HG03097 (cell line): ENCODE data around the gene KRTAP5-3.

Source experiments
- ATAC-seq: cut with Tn5 transposase; IDR thresholded peaks from one replicate; pipeline ENCODE4 v1.9.1; 2021; ENCODE audit not compliant: unreplicated experiment, low FRiP score

KRTAP5-3 gene

DNA sequence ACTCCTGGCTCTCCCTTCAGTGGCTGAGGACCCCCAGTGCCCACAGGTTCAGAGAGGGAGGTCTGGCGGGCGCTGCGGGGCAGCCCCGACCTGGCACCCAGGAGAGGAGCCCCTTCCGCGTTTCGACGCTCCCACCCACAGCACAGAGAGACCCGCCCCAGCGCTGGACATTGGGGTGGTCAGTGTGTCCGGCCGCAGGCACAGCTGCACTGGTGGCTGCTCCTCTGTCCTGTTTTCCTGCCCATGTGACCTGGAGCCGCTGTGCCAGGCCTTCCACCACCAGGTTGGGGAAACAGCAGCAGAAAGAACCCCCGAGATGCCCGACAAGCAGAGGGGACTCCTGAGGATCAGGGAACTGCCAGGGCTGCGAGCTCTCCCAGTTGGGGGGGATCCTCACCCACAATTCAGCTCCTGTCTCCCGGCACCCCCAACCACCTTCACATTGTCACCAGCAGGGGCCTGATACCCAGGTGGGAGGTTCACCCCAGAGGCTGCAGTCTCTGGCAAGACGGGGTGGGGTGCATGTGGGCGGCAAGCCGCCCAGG, 35.0 kb upstream of the KRTAP5-3 start:
- ATAC-seq, result no peak

- no peak for ATAC-seq
These were observed 34.3 kb upstream of the KRTAP5-3 start for GRCh38 chr11:1642288-1643145.

DNA sequence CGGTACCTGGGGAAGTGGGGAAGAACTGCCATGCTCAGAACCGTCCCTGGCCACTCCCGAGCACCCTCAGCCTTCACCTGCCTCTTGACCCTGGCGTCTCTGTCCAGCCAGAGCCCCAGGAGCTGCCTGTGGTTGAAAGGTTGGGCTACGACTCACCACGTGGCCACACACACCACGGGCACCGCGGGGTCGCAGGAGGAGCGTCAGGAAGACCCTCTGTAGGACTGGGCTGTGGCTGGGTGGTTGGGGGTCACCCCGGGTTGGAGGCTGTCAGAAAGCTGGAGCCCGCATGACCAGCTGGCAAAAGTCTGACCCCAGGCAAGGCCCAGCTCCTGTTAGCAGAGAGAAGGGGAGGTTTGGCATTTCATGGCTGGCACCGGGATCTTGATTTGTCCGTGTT, 32.8 kb upstream of the KRTAP5-3 start:
- ATAC-seq, result no peak

- no peak for ATAC-seq
These were observed 32.0 kb upstream of the KRTAP5-3 start for GRCh38 chr11:1640076-1640946.

DNA sequence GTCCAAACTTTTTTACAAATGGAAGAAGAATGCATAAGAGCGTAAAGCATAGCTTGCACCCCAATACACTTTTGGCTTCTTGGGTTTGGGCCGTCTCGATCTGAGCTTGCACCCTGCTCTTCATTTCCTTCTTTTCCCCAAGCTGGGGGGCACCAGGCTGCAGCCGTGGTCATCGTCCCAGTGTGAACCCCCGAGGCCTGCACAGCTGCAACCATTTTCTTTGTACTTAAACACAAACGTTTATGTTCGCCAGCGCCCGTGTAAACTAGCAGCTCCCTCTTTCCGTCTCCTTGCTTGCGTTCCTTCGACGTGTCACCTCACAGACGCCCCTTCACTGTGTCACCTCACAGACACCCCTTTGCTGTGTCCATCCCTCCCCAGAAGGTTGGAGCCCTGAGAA, 31.4 kb upstream of the KRTAP5-3 start:
- no peak for ATAC-seq

GRCh38 chr11:1639102-1639620, 30.9 kb upstream of the KRTAP5-3 start:
- ATAC-seq, result no peak

DNA sequence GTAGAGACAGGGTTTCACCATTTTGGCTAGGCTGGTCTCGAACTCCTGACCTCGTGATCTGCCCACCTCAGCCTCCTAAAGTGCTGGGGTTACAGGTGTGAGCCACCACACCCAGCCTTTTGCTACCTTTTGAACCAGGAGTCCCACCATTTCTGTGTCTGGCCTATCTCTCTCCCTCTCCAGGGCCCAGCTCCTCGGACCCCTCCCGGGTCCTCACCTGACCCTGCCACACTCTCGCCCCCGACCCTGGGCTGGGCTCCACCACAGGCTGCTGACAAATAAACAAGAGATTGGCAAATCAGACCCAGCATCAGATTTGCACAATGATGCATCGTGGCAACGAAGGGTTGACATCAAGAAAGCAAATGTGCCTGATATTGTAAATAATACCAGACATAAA, 30.1 kb upstream of the KRTAP5-3 start:
- ATAC-seq, result no peak

- no peak for ATAC-seq
These were observed 29.4 kb upstream of the KRTAP5-3 start for GRCh38 chr11:1637628-1638027.

DNA sequence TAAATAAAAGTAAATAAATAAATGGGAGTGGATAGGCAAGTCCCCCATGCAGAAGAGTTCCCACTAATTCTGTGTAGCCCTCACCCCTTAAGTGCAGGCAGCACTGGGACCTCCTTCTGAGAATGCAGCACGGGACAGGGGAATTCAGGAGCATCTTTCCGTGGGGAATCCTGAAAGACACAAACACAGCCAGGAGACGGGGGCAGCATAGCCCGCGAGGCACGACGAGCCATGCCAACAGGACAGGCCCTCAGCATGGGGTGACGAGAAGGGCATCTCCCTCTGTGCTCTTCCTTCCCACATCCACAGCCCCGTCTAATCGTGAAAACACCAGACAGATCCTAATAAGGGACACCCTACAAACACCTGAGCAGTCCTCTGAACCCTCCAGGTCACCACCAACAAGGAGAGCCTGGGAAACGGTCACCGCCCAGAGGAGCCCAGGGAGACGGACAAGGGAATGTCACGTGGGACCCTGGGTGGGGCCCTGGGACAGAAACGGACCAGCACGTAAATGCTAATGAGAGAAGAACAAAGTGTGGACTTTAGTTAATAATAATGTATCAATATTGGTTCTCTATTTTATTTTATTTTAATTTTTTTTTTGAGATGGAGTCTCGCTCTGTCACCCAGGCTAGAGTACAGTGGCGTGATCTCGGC, 28.2 kb upstream of the KRTAP5-3 start:
- ATAC-seq, result no peak

DNA sequence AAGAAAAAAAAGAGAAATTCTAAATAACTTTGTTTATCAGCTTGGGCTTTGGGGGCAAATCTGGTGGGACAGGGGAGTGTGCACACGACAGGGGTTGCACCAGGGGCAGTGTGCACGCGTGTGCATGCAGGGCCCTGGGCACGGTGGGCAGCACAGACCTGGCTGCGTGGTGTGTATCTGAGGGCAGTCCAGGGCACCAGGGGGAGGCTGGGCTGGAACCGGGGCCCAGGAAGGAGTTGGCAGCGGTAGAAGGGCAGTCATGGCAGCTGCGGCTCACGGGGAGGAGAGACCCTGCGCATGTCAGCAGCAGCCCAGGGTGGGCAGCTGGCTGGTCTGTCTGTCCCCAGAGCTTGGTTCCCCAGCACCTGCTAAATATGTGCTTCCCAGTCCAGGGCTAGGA, 25.6 kb upstream of the KRTAP5-3 start:
- no peak for ATAC-seq

GRCh38 chr11:1632053-1632714, 23.9 kb upstream of the KRTAP5-3 start:
- ATAC-seq, result no peak

- no peak for ATAC-seq
These were observed 22.9 kb upstream of the KRTAP5-3 start for GRCh38 chr11:1631066-1631568.

DNA sequence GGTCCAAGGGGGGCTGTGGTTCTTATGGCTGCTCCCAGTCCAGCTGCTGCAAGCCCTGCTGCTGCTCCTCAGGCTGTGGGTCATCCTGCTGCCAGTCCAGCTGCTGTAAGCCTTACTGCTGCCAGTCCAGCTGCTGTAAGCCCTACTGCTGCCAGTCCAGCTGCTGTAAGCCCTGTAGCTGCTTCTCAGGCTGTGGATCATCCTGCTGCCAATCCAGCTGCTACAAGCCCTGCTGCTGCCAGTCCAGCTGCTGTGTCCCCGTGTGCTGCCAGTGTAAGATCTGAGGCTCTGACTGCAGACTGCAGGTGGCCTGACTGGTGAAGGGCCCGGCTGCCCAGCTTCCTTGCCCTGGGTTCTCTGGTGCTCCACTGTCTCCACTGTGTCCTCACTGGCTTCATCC, 22.0 kb upstream of the KRTAP5-3 start:
- ATAC-seq, result no peak

DNA sequence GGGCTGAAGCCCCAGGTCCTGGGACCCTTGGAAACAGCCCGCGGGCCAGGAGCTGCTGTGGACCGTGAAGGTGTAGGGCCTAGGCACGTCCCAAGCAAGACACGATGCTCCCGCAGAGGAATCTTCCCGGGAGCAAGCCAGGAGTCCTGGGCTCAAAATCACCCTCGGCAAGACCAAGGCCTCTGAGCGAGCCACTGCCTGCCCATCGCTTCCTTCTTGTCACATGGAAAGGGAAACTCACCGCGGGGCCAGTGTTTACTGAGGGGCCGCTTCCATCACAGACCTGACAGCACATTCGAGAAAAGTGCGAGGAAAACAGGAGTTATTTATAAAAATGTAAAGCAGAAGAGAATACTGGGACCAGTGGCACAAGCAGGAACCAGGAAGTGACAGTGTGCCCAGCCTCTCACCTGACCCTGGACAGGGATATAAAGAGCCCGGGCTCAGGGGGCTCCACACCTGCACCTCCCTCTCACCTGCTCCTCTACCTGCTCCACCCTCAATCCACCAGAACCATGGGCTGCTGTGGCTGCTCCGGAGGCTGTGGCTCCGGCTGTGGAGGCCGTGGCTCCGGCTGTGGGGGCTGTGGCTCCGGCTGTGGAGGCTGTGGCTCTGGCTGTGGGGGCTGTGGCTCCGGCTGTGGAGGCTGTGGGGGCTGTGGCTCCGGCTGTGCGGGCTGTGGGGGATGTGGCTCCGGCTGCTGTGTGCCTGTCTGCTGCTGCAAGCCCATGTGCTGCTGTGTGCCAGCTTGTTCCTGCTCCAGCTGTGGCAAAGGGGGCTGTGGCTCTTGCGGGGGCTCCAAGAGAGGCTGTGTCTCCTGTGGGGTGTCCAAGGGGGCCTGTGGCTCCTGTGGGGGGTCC, 21.3 kb upstream of the KRTAP5-3 start, which contains the start of gene KRTAP5-5:
Gene KRTAP5-5, plus strand, starts transcription at position 450 of the 860 bp plus-strand sequence. Its CDS starts 66 bp downstream, at position 516.
- no peak for ATAC-seq

- no peak for ATAC-seq
These were observed 20.5 kb upstream of the KRTAP5-3 start for GRCh38 chr11:1628506-1629325.

DNA sequence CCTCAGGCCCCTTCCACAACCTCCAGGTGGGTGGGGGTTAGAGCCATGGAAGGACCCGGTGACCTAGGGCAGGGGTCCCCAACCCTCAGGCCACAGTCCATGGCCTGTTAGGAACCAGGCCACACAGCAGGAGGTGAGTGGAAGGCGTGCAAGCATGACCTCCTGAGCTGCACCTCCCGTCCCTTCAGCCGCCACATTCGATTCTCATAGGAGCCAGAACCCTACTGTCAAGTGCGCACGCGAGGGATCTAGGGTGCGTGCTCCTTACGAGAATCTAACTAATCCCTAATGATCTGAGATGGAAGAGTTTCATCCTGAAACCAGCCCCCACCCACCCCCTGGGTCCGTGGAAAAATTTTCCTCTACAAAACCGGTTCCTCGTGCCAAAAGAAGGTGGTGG, 17.3 kb upstream of the KRTAP5-3 start:
- ATAC-seq, result no peak

DNA sequence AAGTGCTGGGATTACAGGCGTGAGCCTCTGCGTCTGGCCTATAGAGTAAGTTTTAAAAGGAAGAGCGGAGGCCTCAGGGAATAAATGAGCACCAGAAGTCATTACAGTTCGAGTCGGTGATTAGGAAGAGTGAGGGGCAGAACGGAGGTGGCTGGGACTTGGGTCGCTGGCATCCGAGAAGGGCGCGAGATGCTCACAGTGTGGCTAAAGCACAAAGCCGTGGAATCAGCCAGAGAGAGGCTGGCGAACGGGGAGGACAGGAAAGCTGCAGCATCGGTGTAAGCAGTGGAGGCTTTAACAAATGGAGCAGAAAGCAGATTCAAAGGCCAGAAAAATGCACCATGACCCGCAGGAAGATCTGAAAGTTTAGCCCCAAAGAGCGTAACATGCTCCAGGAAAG, 16.4 kb upstream of the KRTAP5-3 start:
- no peak for ATAC-seq

DNA sequence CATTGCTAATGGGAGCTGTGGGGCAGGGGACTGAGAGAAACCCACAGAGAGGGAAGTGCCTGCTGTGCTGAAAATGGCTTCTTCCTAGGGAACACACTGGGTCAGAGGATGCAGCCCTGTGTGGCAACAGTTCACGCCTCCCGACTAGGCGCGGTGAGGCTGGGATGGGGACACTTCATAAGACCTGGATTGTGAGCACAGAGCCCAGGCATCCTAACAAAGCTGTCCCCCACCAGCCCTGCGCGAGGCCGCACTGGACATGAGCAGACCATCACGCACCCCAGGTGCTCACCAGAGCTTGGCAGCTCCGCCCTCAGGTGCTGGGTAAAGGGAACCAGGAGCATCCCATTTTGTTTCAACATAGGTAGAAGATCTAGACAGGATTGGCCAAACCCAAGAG, 15.5 kb upstream of the KRTAP5-3 start:
- no peak for ATAC-seq
